A549 (cell line): Measurements from ENCODE around the gene DGCR2.

Source experiments
- CHD4 ChIP-seq: fragments of 200-600 bp; sonication (generic); IDR thresholded peaks from 2 replicates; pipeline ENCODE4 v1.6.1; 2016; ENCODE audit warnings: antibody characterized with exemption, mild to moderate bottlenecking, borderline replicate concordance
- CTCF ChIP-seq: fragments of >200 bp; sonication (Bioruptor Twin); formaldehyde crosslinking; IDR thresholded peaks from 3 replicates; pipeline ENCODE4 v1.5.1; 2016
- RAD21 ChIP-seq, 2 experiments: fragments of >200 bp in 1 of 2; sonication (Bioruptor Twin) in 1 of 2; formaldehyde crosslinking in 1 of 2; IDR thresholded peaks in 1 of 2; conservative IDR thresholded peaks in 1 of 2; 2 replicates in 1 of 2; 3 replicates in 1 of 2; pipeline ENCODE4 v1.6.1; 2012 to 2018; ENCODE audit warnings: inconsistent platforms in 1 of 2
- RFX5 ChIP-seq: fragments of 450-650 bp; IDR thresholded peaks from 2 replicates; pipeline ENCODE4 v1.7.1; 2014; ENCODE audit warnings: antibody characterized with exemption, mild to moderate bottlenecking, moderate library complexity
- SMC3 ChIP-seq: fragments of >200 bp; sonication (Bioruptor Twin); formaldehyde crosslinking; IDR thresholded peaks from 3 replicates; pipeline ENCODE4 v1.6.1; 2018; ENCODE audit warnings: inconsistent platforms

- TF ChIP-seq RFX5 = no peak
- no peak for TF ChIP-seq CTCF
- no peak for TF ChIP-seq SMC3
- TF ChIP-seq CHD4 = no peak
- TF ChIP-seq RAD21 (conservative IDR thresholded peaks at IDR 0.05 in 1 of 2, IDR thresholded peaks at IDR 0.05 in 1 of 2) = no peak
Measured at GRCh38 chr22:19134176-19134831, 12.1 kb upstream of the DGCR2 start.
